Endothelial cell (in vitro differentiated cells): Measurements from ENCODE around the gene CCNY. TPM values are rescaled to one million over a fixed set of nuclear protein-coding genes. Genes with fewer than 3 reads are reported as not detected.

ENCODE experiments used
- DNase-seq: peaks from one replicate; pipeline ENCODE4 v3.0.0; 2021; ENCODE audit warnings: low spot score
- H3K27ac Mint-ChIP-seq: one replicate; pipeline ENCODE4 v1.8.0; 2021; ENCODE audit warnings: mixed read lengths, inconsistent platforms; ENCODE audit not compliant: unreplicated experiment
- H3K27me3 Mint-ChIP-seq: one replicate; pipeline ENCODE4 v1.8.0; 2021; ENCODE audit warnings: mild to moderate bottlenecking, moderate library complexity, mixed read lengths, inconsistent platforms; ENCODE audit not compliant: unreplicated experiment
- H3K36me3 Mint-ChIP-seq: one replicate; pipeline ENCODE4 v1.8.0; 2021; ENCODE audit warnings: mild to moderate bottlenecking, low read depth, mixed read lengths, inconsistent platforms; ENCODE audit not compliant: unreplicated experiment
- H3K4me1 Mint-ChIP-seq: one replicate; pipeline ENCODE4 v1.8.0; 2021; ENCODE audit warnings: mild to moderate bottlenecking, mixed read lengths, inconsistent platforms; ENCODE audit not compliant: unreplicated experiment
- H3K4me3 Mint-ChIP-seq: one replicate; pipeline ENCODE4 v1.8.0; 2021; ENCODE audit warnings: mild to moderate bottlenecking, mixed read lengths, inconsistent platforms; ENCODE audit not compliant: unreplicated experiment
- H3K9me3 Mint-ChIP-seq: one replicate; pipeline ENCODE4 v1.8.0; 2021; ENCODE audit warnings: mixed read lengths, inconsistent platforms; ENCODE audit not compliant: unreplicated experiment
- total RNA-seq: library from RNA; stranded (reverse); fragmentation: NEBNext Ultra II Directional; extraction: Animal tissue kit (Norgen Biotek cat#: 25700); gene quantifications from one replicate; pipeline ENCODE4 v1.2.1, GENCODE V29; 2021; ENCODE audit not compliant: unreplicated experiment
- TF ChIP-seq, protein P1 (sequence below): fragments of 200-600 bp; sonication (generic); IDR thresholded peaks from one replicate; pipeline ENCODE4 v1.5.0; 2021; ENCODE audit warnings: antibody characterized with exemption; ENCODE audit not compliant: unreplicated experiment

The CCNY gene
- total RNA-seq, 1 donor from 2014 or later: 169 TPM

DNA sequence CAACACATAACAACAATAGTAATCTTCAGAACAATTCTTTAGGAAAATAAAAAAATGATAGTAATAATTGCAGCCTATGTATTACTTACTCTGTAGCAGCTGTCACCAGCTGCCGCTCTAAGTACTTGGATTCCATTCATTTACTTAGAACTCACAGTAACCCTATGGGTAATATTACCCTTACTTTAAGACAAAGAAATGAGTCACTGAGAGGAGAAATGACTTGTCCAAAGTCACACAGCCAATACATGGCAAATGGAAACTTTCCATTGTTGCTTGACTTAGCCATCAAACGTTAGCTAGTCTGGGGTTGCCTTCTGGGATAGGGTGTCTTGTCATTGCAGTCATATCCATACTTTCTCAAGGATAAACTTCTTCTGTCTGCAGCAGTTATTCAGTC, 3.6 kb downstream of the CCNY start:
- TF ChIP-seq, protein P1, sequence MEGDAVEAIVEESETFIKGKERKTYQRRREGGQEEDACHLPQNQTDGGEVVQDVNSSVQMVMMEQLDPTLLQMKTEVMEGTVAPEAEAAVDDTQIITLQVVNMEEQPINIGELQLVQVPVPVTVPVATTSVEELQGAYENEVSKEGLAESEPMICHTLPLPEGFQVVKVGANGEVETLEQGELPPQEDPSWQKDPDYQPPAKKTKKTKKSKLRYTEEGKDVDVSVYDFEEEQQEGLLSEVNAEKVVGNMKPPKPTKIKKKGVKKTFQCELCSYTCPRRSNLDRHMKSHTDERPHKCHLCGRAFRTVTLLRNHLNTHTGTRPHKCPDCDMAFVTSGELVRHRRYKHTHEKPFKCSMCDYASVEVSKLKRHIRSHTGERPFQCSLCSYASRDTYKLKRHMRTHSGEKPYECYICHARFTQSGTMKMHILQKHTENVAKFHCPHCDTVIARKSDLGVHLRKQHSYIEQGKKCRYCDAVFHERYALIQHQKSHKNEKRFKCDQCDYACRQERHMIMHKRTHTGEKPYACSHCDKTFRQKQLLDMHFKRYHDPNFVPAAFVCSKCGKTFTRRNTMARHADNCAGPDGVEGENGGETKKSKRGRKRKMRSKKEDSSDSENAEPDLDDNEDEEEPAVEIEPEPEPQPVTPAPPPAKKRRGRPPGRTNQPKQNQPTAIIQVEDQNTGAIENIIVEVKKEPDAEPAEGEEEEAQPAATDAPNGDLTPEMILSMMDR: no peak
- Mint-ChIP-seq H3K4me3 (peak overlapping the region; percentile 93), H3K27ac (peak overlapping the region; percentile 7), H3K4me1 (peaks cover 53% of the 10 kb centered on the region), H3K27me3 (peaks cover 9% of the 10 kb centered on the region), H3K36me3 (peaks cover 11% of the 10 kb centered on the region), H3K9me3 (no peaks in the 10 kb centered on the region)
- DNase-seq: no peak

DNA sequence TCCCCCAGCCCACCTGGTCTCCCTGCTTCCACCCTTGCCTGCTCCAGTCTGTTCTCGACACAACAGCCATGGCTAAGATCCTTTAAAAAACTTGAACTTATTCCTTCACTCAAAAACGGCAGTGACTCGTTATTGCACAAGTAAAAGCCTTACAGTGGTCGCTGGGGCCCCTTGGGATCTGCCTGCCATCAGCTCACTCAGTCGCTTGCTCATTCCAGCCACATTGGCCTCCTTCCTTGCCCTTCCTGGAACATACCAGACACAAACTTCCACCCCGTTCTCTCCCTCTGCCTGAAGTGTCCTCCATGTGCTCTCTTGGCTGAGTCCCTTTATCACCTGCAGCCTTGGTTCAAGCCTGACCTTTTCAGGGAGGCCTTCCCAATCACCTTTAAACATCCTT, 4.7 kb downstream of the CCNY start:
- H3K36me3 Mint-ChIP-seq: peaks cover 6% of the 10 kb centered on the region
- TF ChIP-seq, protein P1: no peak
- H3K27ac Mint-ChIP-seq: peak overlapping the region; percentile 55
- DNase-seq: no peak
- H3K4me3 Mint-ChIP-seq: peak overlapping the region; percentile 39
- no peaks in the 10 kb centered on the region for H3K9me3 Mint-ChIP-seq
- H3K27me3 Mint-ChIP-seq: peaks cover 6% of the 10 kb centered on the region
- peaks cover 47% of the 10 kb centered on the region for H3K4me1 Mint-ChIP-seq

DNA sequence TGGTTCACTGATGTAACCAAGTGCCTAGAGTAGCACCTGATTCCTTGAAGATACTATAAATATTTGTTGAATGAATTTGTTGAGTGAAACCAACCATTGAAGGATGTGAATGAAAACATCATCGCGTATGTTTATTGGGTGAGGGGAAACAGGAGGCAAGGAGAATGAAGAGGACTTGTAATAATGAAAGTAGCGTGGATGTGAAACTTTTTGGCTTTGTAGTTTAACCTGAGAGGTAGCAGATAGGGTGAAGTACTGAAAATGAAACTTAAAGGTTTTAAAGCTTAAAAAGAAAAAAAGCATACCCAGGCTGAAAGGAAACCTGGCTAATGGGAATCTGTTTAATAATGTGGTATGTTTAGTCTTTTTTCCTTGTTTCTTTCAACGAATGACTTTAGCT, 5.2 kb downstream of the CCNY start:
- no peak for DNase-seq
- peaks cover 6% of the 10 kb centered on the region for H3K27me3 Mint-ChIP-seq
- H3K9me3 Mint-ChIP-seq: no peaks in the 10 kb centered on the region
- TF ChIP-seq, protein P1: no peak
- H3K4me1 Mint-ChIP-seq: peaks cover 51% of the 10 kb centered on the region
- H3K27ac Mint-ChIP-seq: no peak overlapping the region
- H3K36me3 Mint-ChIP-seq: peaks cover 6% of the 10 kb centered on the region
- no peak overlapping the region for H3K4me3 Mint-ChIP-seq

DNA sequence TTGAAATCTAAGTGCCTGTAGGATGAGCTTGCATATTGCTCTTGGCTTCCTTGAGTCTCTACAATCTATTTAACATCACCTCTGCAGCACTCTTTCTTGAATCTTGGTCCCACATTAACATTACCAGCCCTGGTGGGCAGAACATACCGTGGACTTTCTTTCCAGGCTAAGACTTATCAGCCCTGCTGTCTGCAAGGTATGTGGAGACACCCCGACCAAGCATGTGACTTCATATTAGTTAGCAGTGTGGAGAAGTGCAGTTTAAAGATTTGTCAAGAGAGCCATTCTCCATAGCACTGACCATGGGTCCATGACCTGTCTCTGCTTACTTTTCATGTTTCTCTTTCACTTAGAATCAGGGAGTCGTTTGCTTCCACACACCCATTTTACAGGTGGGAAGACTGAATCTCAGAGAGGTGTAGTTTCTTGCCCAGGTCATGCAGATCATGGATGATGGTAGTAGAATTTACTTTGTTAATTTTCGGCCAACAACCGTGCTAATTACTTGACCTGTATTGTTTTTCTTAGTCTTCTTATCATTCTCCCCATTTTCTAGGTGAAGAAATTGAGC, 6.0 kb downstream of the CCNY start:
- H3K4me3 Mint-ChIP-seq: no peak overlapping the region
- peaks cover 6% of the 10 kb centered on the region for H3K36me3 Mint-ChIP-seq
- TF ChIP-seq, protein P1: no peak
- H3K9me3 Mint-ChIP-seq: no peaks in the 10 kb centered on the region
- no peak overlapping the region for H3K27ac Mint-ChIP-seq
- peaks cover 6% of the 10 kb centered on the region for H3K27me3 Mint-ChIP-seq
- no peak for DNase-seq
- peaks cover 56% of the 10 kb centered on the region for H3K4me1 Mint-ChIP-seq

DNA sequence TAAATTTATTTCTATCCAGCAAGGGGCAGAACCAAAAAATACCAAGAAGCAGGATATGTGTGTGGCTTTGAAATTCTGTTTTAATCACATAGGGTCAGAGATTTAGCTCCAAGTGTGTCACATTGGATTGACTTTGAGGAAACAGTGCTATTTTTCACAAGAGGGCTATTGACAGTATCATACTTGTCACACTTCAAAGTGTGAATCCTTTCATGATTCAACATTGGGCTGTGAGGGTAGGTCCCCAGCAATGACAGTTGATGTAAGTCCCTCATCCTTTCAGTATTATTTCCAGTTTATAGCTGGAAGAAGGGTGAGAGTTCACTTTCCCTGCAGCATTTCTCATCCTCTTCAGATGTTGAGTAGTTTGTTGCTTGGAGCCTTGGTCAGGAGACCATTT, 7.4 kb downstream of the CCNY start:
- H3K27ac Mint-ChIP-seq: no peak overlapping the region
- no peak overlapping the region for H3K4me3 Mint-ChIP-seq
- H3K36me3 Mint-ChIP-seq: peaks cover 3% of the 10 kb centered on the region
- TF ChIP-seq, protein P1: no peak
- H3K27me3 Mint-ChIP-seq: no peaks in the 10 kb centered on the region
- DNase-seq: no peak
- peaks cover 64% of the 10 kb centered on the region for H3K4me1 Mint-ChIP-seq
- H3K9me3 Mint-ChIP-seq: no peaks in the 10 kb centered on the region
